GM12878 (cell line): ENCODE results near the gene HSPA1B. TPM values are rescaled to one million over a fixed set of nuclear protein-coding genes. Genes with fewer than 3 reads are reported as not detected.
"Not testable (repeated sequence)": the region's sequence is repeated elsewhere in the genome, so short reads cannot be mapped to it uniquely, and the experiment has no call there.

Experiments
- ATAC-seq: fragments of 200-7000 bp; cut with Tn5 transposase; 3 replicates; pipeline ENCODE4 v1.9.1; 2020; ENCODE audit warnings: mild to moderate bottlenecking, moderate library complexity
- BruUV-seq: library from RNA; stranded (reverse); fragments of 400-500 nt; replicated peaks from 2 replicates; lab custom pipeline; 2021; lab: Mats Ljungman, UMichigan
- CTCF ChIA-PET: fragments of 300-600 bp; sonication (Branson Sonifier 250); formaldehyde crosslinking; extraction: SDS; loops from one replicate; lab custom pipeline; 2021; ENCODE audit warnings: inconsistent platforms; lab: Yijun Ruan, JAX
- POLR2A ChIA-PET: fragments of 350-600 bp; formaldehyde crosslinking; extraction: SDS; loops from one replicate; lab custom pipeline; 2021; ENCODE audit warnings: inconsistent platforms; lab: Charles Lee
- RAD21 ChIA-PET: fragments of 300-600 bp; sonication (Branson Sonifier 250); formaldehyde crosslinking; loops from one replicate; lab custom pipeline; 2023; ENCODE audit warnings: antibody characterized with exemption; ENCODE audit not compliant: unreplicated experiment; lab: Charles Lee
- SMC1A ChIA-PET: fragments of 300-600 bp; sonication (Branson Sonifier 250); formaldehyde crosslinking; loops from one replicate; lab custom pipeline; 2023; ENCODE audit not compliant: unreplicated experiment, uncharacterized antibody; lab: Charles Lee
- DNase-seq: peaks from one replicate; pipeline ENCODE4 v3.0.0-alpha.2; 2011; ENCODE audit warnings: low read depth, low spot score
- FAIRE-seq: peaks from 3 replicates; lab custom pipeline; 2011; peaks lifted over from hg19 to GRCh38; lab: Jason Lieb, UNC
- H2AFZ ChIP-seq: 2 replicates; pipeline ENCODE4 v1.6.0; 2011; ENCODE audit warnings: low read depth, low read length, control low read depth; ENCODE audit not compliant: control insufficient read depth
- H3K27ac ChIP-seq: 2 replicates; pipeline ENCODE4 v1.5.1; 2011; ENCODE audit warnings: control low read depth; ENCODE audit not compliant: control insufficient read depth, insufficient read depth
- H3K27me3 ChIP-seq, 2 experiments: replicated peaks in 1 of 2; 2 replicates each; pipeline versions ENCODE4 v1.6.0 to v1.6.1; 2011; ENCODE audit warnings: low read length in 1 of 2; ENCODE audit not compliant: control insufficient read depth in 2 of 2, insufficient read depth in 2 of 2
- H3K36me3 ChIP-seq, 2 experiments: 2 replicates each; pipeline ENCODE4 v1.5.1; 2011; ENCODE audit warnings: low read length in 1 of 2; ENCODE audit not compliant: control insufficient read depth in 2 of 2, insufficient read depth in 2 of 2
- H3K4me1 ChIP-seq: 2 replicates; pipeline ENCODE4 v1.6.1; 2011; ENCODE audit warnings: mild to moderate bottlenecking, low read length, moderate library complexity, mixed read lengths; ENCODE audit not compliant: control insufficient read depth, insufficient read depth
- H3K4me2 ChIP-seq: 2 replicates; pipeline ENCODE4 v1.6.0; 2011; ENCODE audit warnings: control low read depth; ENCODE audit not compliant: control insufficient read depth, insufficient read depth
- H3K4me3 ChIP-seq: fragments of 200-600 bp; sonication (generic); 2 replicates; pipeline ENCODE4 v1.5.1; 2016
- H3K79me2 ChIP-seq: 2 replicates; pipeline ENCODE4 v1.6.0; 2011; ENCODE audit warnings: low read length; ENCODE audit not compliant: control insufficient read depth, insufficient read depth
- H3K9ac ChIP-seq: 2 replicates; pipeline ENCODE4 v1.8.0; 2011; ENCODE audit warnings: low read length, control low read depth, mixed read lengths; ENCODE audit not compliant: control insufficient read depth, insufficient read depth
- H3K9me3 ChIP-seq: replicated peaks from 3 replicates; pipeline ENCODE4 v1.5.1; 2011; ENCODE audit warnings: mild to moderate bottlenecking, low read length; ENCODE audit not compliant: control insufficient read depth, insufficient read depth
- H4K20me1 ChIP-seq: 2 replicates; pipeline ENCODE4 v1.6.0; 2011; ENCODE audit not compliant: control insufficient read depth, insufficient read depth
- BRCA1 ChIP-seq: IDR thresholded peaks from 2 replicates; pipeline ENCODE4 v1.6.1; 2011; ENCODE audit warnings: low read depth, low read length, improper control_type of control experiment
- IKZF2 ChIP-seq, 2 experiments: fragments of 450-650 bp; IDR thresholded peaks; 2 replicates each; pipeline ENCODE4 v1.6.1; 2017; ENCODE audit warnings: mild to moderate bottlenecking in 2 of 2, moderate library complexity in 2 of 2
- PRDM15 ChIP-seq: fragments of 450-650 bp; formaldehyde crosslinking; IDR thresholded peaks from 2 replicates; pipeline ENCODE4 v1.4.0; 2020; ENCODE audit warnings: mild to moderate bottlenecking, moderate library complexity
- SPI1 ChIP-seq: IDR thresholded peaks from 2 replicates; pipeline ENCODE4 v1.6.1; 2011; ENCODE audit warnings: low read depth, mild to moderate bottlenecking, low read length, moderate library complexity, borderline replicate concordance; ENCODE audit not compliant: insufficient read depth
- STAT1 ChIP-seq: fragments of 450-650 bp; conservative IDR thresholded peaks from 2 replicates; pipeline ENCODE4 v1.6.1; 2014; ENCODE audit warnings: antibody characterized with exemption, mild to moderate bottlenecking
- STAT3 ChIP-seq: IDR thresholded peaks from 2 replicates; pipeline ENCODE4 v1.6.1; 2011; ENCODE audit warnings: low read depth, low read length, improper control_type of control experiment
- ZNF24 ChIP-seq: fragments of 450-650 bp; IDR thresholded peaks from 2 replicates; pipeline ENCODE4 v1.6.1; 2017; ENCODE audit warnings: antibody characterized with exemption, mild to moderate bottlenecking
- WGBS: methylation state at CpG from one replicate; pipeline ENCODE4 v1.1.6; 2016; ENCODE audit warnings: low lambda C conversion rate; ENCODE audit not compliant: insufficient replicate concordance, insufficient coverage; ENCODE audit errors: missing lambda C conversion rate; 5-methylcytosine and 5-hydroxymethylcytosine counted together
- in situ Hi-C: fragments of 300-500 bp; cut with MboI; formaldehyde crosslinking; loops from 9 replicates; pipeline ENCODE4 v1.14.3; 2018; ENCODE audit warnings: mixed read lengths
- intact Hi-C: fragments of 100-400 bp; cut with micrococcal nuclease; formaldehyde crosslinking; loops from one replicate; pipeline ENCODE4 v1.14.2; 2022; ENCODE audit not compliant: unreplicated experiment
- polyA plus RNA-seq, 11 experiments: library from polyadenylated mRNA; depleted of rRNA in 4 of 11; unstranded in 6 of 11; stranded (reverse) in 5 of 11; fragments of >200 nt; fragmentation: Nextera tagmentation in 4 of 11; fragmentation: Illumina TruSeq in 1 of 11; extraction: Ambion mirVana in 4 of 11; extraction: Trizol in 1 of 11; gene quantifications; 1 replicate in 1 of 11; 2 replicates in 10 of 11; pipeline versions ENCODE4 v1.2.1 to v1.2.3, GENCODE V29; 2011 to 2016; ENCODE audit warnings: inconsistent platforms in 2 of 11, missing spikeins in 2 of 11, low read depth in 1 of 11
- total RNA-seq, 4 experiments: library from RNA; depleted of rRNA in 3 of 4; stranded (reverse); fragments of >200 nt in 3 of 4; fragmentation: Illumina TruSeq in 1 of 4; extraction: Trizol in 1 of 4; gene quantifications; 2 replicates each; pipeline versions ENCODE4 v1.2.1 to v1.2.3, GENCODE V29; 2013 to 2021
- TF ChIP-seq, protein P1 (sequence below): IDR thresholded peaks from 2 replicates; pipeline ENCODE4 v1.6.1; 2012; ENCODE audit warnings: low read depth, low read length, improper control_type of control experiment

HSPA1B gene
- total and polyA plus RNA-seq, 10 of the 15 experiments (the other 5 are each of a cell fraction or from before 2014, with no cell fraction given): 0.11 to 40.5 (median 12.8) TPM

DNA sequence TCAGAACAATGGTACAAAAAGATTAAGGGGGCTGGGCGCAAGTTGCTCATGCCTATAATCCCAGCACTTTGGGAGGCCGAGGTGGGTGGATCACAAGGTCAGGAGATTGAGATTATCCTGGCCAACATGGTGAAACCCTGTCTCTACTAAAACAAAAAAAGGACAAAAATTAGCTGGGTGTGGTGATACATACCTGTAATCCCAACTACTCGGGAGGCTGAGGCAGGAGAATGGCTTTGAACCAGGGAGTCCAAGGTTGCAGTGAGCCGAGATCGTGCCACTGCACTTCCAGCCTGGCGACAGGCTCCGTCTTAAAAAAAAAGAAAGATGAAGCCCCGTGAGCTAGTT lies 12.2 kb downstream of the HSPA1B start:
- FAIRE-seq, ATAC-seq, H3K9me3 ChIP-seq, DNase-seq, BruUV-seq, H3K4me2 ChIP-seq, H3K4me3 ChIP-seq, intact Hi-C loops, H4K20me1 ChIP-seq, H2AFZ ChIP-seq, H3K9ac ChIP-seq, H3K27me3 ChIP-seq, H3K27ac ChIP-seq: not testable (repeated sequence)
- Histone ChIP-seq H3K36me3 (peaks cover 10 to 24% of the 10 kb centered on the region in 2 experiments), H3K79me2 (peaks cover 46% of the 10 kb centered on the region), H3K4me1 (peaks cover 13% of the 10 kb centered on the region)
- ChIA-PET RAD21 (interaction anchor here (1.7 kb wide), 1 partner anchor 23 kb away, joined by 4 read pairs; the partner anchor contains the start of gene NEU1), POLR2A (interaction anchor here (0.6 to 10.9 kb wide), 4 partner anchors 9 to 102 kb away, joined by 3 to 122 read pairs (median 6); partner anchors contain the start of genes CLIC1 and MSH5), CTCF (interaction anchor here (0.7 to 1.5 kb wide), 4 partner anchors 23 to 160 kb away, joined by 3 to 5 read pairs (median 3); partner anchors contain the start of gene NEU1), SMC1A (interaction anchor here (0.9 to 2.3 kb wide), 4 partner anchors 23 to 112 kb away, joined by 3 to 13 read pairs (median 4); partner anchors contain the start of gene NEU1)
- in situ Hi-C loops: loop anchor here (10.0 kb wide), 1 partner anchor 295 kb away; the partner anchor contains the start of genes ATP6V1G2, DDX39B and NFKBIL1
- 90% methylated on average over 8 of the region's 8 CpGs for WGBS

GRCh38 chr6:31842053-31842452 lies 14.5 kb downstream of the HSPA1B start:
- H3K4me3 ChIP-seq: no peak overlapping the region
- H3K27ac ChIP-seq: no peak overlapping the region
- ATAC-seq: no peak
- peaks cover 9 to 24% of the 10 kb centered on the region in 2 experiments for H3K36me3 ChIP-seq
- ChIA-PET POLR2A (interaction anchor here (0.8 kb wide), 1 partner anchor 16 kb away, joined by 3 read pairs; no protein-coding TSS in a partner anchor), SMC1A (interaction anchor here (1.0 kb wide), 1 partner anchor 110 kb away, joined by 3 read pairs; no protein-coding TSS in a partner anchor), CTCF (interaction anchor here (1.4 kb wide), 1 partner anchor 12 kb away, joined by 4 read pairs; no protein-coding TSS in a partner anchor), RAD21 (no interaction called here)
- no peak for FAIRE-seq
- no peak overlapping the region for H2AFZ ChIP-seq
- no peak for DNase-seq
- no peaks in the 10 kb centered on the region for H3K27me3 ChIP-seq
- peaks cover 13% of the 10 kb centered on the region for H3K4me1 ChIP-seq
- H3K9ac ChIP-seq: no peak overlapping the region
- no TSS peak for BruUV-seq
- intact Hi-C loops (no loop called here), in situ Hi-C loops (no loop called here)
- peaks cover 23% of the 10 kb centered on the region for H3K79me2 ChIP-seq
- peaks cover 9% of the 10 kb centered on the region for H4K20me1 ChIP-seq
- H3K9me3 ChIP-seq: no peaks in the 10 kb centered on the region
- WGBS: 94% methylated on average over 9 of the region's 9 CpGs
- H3K4me2 ChIP-seq: no peak overlapping the region
- TF ChIP-seq STAT3 (no peak), SPI1 (no peak), PRDM15 (no peak), BRCA1 (no peak), IKZF2 (IDR thresholded peaks at IDR 0.05) (no peak), ZNF24 (no peak), STAT1 (no peak)
- TF ChIP-seq, protein P1, sequence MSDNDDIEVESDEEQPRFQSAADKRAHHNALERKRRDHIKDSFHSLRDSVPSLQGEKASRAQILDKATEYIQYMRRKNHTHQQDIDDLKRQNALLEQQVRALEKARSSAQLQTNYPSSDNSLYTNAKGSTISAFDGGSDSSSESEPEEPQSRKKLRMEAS: no peak
